GM04503 (cell line): ENCODE data around the gene CORO1A.
"Not testable (repeated sequence)": the region's sequence is repeated elsewhere in the genome, so short reads cannot be mapped to it uniquely, and the experiment has no call there.

Experiments used
- DNase-seq: peaks from one replicate; pipeline ENCODE4 v3.0.0-alpha.2; 2012; ENCODE audit warnings: low read depth

The CORO1A gene

GRCh38 chr16:30170145-30170544 is 13.3 kb upstream of the CORO1A start:
- DNase-seq: not testable (repeated sequence)

- no peak for DNase-seq
Observed at GRCh38 chr16:30173054-30173453, 10.3 kb upstream of the CORO1A start.

GRCh38 chr16:30176876-30177275 is 6.5 kb upstream of the CORO1A start:
- DNase-seq: not testable (repeated sequence)

DNA sequence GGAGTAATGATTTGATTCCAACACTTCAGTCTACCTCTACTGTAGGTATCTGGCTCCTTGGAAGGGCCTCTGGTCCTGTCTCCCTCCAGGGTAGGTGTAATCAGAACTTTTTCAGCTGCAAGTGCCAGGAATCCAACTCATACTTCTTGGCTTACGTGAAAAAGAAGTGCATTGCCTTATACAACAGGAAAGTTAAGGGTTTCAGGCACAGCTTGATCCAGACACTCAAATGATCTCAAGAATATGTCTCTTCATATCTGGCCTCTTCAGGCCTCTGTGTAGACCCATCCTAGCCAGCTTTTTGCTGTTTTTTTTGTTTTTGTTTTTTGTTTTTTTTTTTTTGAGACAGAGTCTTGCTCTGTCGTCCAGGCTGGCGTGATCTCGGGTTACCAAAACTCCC is 4.2 kb upstream of the CORO1A start:
- no peak for DNase-seq

- DNase-seq: no peak
Observed at GRCh38 chr16:30179931-30180330, 3.5 kb upstream of the CORO1A start.

DNA sequence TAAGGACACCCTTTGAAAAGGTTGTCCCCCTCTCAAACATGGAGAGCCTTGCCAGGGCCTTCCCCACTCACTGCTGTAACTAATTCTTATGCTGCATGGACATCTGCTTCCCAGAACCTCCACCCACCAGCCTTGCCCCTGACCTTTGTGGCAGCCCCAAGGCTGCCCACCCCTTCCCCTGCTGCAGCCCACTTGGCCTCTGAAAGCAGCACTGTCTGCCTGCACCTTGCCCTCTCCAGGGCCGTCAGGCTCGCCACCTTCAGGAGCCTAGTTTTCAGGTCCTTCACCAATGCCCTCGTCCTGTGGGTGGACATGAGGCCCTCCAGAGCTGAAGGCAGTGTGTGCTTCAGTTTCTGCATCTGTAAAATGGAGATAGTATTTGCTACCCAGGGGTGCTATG is 2.7 kb upstream of the CORO1A start:
- no peak for DNase-seq

- no peak for DNase-seq
Observed at GRCh38 chr16:30184096-30184890, 891 bp downstream of the CORO1A start.

DNA sequence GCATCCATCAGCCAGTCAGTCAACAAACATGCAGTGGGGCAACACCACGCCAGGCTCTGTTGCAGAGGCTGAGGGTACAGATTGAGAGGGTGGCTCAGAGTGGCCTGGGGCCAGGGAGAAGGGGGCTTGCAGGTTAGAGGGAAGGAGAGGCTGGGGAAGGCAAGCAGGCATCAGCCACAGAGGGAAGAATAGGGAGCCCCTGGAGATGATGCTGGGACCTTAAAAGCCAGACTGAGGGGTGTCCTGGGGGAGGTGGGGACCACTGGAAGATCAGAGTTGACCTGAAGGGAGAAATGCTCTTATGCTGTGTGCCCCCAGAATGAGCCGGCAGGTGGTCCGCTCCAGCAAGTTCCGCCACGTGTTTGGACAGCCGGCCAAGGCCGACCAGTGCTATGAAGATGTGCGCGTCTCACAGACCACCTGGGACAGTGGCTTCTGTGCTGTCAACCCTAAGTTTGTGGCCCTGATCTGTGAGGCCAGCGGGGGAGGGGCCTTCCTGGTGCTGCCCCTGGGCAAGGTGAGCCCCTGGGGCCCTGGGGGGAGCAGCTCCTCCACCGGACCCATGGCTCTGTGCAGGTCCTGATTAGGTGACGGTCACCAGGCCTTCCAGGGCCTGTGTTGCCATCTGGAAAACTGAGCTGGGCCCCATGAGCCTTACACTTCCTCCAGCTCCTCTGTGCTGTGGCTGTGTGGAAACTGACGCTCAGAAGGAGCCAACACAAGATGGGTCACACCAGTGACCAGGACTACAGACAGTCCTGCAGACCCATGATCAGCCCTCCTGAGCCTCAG is 1.7 kb downstream of the CORO1A start:
- DNase-seq: no peak

GRCh38 chr16:30185683-30186421 is 2.5 kb downstream of the CORO1A start:
- no peak for DNase-seq

DNA sequence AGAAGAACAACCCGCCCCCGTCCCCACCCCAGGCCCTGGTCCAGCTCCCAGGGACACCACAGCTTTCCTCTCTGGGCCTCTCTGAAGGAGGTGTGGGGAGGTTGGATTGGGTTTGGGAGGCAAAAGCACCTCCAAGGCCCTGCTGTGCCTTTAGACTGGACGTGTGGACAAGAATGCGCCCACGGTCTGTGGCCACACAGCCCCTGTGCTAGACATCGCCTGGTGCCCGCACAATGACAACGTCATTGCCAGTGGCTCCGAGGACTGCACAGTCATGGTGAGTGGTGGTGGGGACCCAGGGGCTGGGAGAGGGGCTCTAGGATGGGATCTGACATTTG is 3.0 kb downstream of the CORO1A start:
- DNase-seq: no peak

DNA sequence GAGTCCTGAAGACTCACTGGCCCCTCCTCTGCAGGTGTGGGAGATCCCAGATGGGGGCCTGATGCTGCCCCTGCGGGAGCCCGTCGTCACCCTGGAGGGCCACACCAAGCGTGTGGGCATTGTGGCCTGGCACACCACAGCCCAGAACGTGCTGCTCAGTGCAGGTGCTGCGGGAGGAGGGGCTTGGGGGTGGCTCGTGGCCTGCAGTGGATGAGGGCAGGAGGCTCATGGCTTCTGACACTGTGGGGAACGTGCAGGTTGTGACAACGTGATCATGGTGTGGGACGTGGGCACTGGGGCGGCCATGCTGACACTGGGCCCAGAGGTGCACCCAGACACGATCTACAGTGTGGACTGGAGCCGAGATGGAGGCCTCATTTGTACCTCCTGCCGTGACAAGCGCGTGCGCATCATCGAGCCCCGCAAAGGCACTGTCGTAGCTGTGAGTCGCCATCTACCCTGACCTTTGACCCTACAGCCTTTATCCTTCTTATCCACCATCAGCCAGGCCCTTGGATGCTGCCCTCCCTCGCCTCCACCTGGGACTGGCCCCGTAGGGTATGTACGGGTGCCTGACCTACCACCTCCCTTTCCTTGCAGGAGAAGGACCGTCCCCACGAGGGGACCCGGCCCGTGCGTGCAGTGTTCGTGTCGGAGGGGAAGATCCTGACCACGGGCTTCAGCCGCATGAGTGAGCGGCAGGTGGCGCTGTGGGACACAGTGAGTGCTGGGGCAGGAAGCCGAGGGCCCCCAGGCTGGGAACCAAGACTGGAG is 3.6 kb downstream of the CORO1A start:
- DNase-seq: no peak

DNA sequence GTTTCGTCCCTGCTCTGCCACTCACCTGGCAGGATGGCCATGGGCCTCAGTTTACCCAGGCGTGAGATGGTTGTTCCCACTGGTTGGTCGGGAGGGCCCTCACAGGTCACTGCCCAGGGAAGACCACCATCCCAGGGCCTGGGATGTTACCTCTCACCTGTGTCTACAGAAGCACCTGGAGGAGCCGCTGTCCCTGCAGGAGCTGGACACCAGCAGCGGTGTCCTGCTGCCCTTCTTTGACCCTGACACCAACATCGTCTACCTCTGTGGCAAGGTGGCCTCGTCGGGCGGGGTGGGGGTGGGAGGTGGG is 4.1 kb downstream of the CORO1A start:
- DNase-seq: no peak

DNA sequence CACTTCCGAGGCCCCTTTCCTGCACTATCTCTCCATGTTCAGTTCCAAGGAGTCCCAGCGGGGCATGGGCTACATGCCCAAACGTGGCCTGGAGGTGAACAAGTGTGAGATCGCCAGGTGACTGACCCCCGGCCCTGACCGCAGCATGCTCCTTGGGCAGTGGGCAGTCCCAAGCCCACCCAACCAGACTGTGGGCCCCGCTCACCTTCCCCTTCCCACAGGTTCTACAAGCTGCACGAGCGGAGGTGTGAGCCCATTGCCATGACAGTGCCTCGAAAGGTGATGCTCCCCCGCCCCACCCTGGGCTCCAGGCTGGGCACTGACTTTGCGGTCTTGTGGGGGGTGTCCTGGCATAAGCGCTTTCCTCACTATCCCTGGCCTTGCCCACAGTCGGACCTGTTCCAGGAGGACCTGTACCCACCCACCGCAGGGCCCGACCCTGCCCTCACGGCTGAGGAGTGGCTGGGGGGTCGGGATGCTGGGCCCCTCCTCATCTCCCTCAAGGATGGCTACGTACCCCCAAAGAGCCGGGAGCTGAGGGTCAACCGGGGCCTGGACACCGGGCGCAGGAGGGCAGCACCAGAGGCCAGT is 4.7 kb downstream of the CORO1A start:
- DNase-seq: no peak

GRCh38 chr16:30191158-30191557 is 7.8 kb downstream of the CORO1A start:
- not testable (repeated sequence) for DNase-seq

- not testable (repeated sequence) for DNase-seq
Observed at GRCh38 chr16:30193098-30193497, 9.7 kb downstream of the CORO1A start.

DNA sequence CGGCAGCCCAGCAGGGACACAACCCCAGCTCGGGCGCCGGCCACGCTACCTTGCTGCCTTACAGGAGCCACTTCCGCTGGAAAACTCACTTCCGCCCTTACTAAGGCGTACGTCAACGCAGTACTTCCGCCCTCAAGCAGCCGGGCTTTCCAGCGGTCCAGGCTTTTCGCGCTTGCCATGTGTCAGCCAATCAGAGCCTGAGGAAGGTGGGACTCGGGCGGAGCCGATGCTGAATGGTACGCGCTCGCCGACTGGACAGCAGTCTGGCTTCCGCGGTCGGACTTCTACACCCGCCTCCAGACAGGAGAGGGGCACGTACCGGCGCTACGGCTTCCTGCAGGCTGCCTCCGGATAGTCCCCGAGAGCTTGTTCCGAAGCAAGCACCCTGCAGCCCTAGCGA is 10.2 kb downstream of the CORO1A start, which contains the start of the genes BOLA2B and SLX1A:
Gene BOLA2B (minus strand): TSS at position 52 of the 400 bp plus-strand sequence. CDS start 71 bp downstream, outside the sequence.
Gene SLX1A (plus strand): TSS at position 261 of the 400 bp plus-strand sequence. CDS start 210 bp downstream, outside the sequence.
- DNase-seq: not testable (repeated sequence)

DNA sequence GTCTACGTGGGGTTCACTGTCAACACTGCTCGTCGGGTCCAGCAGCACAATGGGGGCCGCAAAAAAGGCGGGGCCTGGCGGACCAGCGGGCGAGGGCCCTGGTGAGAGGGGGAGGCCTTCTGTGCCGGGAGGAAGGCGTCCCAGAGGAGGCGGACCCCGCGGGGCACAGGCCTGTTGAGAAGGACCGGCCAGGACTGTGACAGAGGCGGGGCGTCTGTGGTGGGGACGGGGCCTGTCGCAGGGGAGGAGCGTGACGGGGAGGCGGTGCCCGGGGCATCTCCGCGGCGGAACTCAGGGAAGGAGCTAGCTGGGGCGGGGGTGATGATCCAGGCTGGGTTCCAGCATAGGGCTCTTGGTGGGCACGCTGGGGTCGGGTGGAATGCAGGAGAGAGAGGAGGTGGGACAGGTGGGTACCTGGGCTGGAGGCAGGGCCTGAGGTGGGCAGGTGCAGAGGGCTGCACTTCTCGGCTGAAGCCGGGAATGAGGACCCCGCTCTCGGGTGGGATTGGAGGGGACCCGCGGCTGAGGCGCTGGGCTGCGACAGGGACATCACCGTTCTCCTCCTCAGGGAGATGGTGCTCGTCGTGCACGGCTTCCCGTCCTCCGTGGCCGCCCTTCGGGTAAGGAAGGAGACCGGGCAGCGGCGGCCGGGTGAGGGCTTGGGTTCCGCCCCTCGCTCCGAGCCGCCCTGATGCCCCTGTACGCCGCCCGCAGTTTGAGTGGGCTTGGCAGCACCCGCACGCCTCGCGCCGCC is 10.9 kb downstream of the CORO1A start:
- DNase-seq: not testable (repeated sequence)

DNA sequence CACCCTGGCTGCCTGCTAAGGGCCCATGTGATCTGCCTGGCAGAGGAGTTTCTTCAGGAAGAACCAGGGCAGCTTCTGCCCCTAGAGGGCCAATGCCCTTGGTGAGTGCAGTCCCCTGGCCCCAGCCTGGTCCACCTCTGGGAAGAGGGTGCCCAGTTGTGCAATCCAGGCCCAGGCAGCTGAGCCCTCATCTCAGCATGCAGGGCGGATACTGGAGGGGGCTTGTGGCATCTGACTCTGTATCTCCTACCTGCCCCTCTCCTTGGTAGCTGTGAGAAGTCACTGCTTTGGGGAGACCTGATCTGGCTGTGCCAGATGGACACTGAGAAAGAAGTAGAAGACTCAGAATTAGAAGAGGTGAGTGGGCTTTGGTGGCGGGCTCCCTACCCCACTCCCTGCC is 13.6 kb downstream of the CORO1A start:
- DNase-seq: not testable (repeated sequence)

GRCh38 chr16:30199049-30199448 is 15.6 kb downstream of the CORO1A start, which contains the start of gene SULT1A3:
SULT1A3 (plus strand) TSS chr16:30199255; CDS start chr16:30200729, 1,474 bp downstream.
- not testable (repeated sequence) for DNase-seq

GRCh38 chr16:30199608-30200343 is 16.4 kb downstream of the CORO1A start:
- DNase-seq: not testable (repeated sequence)
